Skeletal muscle cell (primary cell): ENCODE data around the gene FES.
"Not testable (repeated sequence)": the region's sequence is repeated elsewhere in the genome, so short reads cannot be mapped to it uniquely, and the experiment has no call there.

Experiments used
- DNase-seq: peaks from one replicate; pipeline ENCODE4 v3.0.0-alpha.2; 2010; ENCODE audit warnings: low read depth
- H3K4me3 ChIP-seq: 2 replicates; pipeline ENCODE4 v1.5.1; 2011; ENCODE audit warnings: low read depth, mild to moderate bottlenecking, control low read depth, low read length, moderate library complexity

FES gene

DNA sequence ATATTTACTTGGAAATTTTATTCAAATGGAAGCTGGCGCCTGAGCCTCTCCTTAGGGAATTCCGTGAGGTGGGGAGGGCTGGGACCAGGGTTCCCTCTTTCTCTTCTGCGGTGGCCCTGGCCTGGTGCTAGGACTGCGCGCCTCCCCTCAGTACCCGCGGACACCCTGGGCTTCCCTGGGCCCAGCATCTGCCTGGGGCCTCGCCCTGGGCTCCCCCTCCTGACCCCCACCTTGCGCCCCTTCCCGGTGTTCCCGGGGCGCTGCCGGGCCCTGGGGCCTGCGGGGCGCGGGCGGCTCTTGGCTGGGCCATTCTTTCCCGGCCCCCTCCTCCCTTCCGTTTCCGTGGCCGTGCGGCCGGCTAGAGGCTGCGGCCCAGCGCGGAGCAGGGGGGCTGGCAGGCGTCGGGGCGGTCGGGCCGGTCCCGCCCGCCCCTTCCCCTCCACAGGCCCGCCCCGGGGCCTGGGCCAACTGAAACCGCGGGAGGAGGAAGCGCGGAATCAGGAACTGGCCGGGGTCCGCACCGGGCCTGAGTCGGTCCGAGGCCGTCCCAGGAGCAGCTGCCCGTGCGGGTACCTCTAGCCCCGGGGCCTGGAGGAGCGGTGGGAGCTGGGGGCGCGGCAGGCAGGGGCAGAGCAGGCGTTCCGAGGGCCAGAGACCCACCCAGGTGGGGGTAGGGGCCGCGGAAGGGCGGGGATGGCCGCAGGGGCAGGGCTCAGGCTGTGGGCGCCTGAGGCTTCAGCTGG lies at the start of gene FES:
FES (plus strand) TSS at position 529 of the 743 bp plus-strand sequence. CDS start 542 bp downstream, outside the sequence.
- no peak for DNase-seq

DNA sequence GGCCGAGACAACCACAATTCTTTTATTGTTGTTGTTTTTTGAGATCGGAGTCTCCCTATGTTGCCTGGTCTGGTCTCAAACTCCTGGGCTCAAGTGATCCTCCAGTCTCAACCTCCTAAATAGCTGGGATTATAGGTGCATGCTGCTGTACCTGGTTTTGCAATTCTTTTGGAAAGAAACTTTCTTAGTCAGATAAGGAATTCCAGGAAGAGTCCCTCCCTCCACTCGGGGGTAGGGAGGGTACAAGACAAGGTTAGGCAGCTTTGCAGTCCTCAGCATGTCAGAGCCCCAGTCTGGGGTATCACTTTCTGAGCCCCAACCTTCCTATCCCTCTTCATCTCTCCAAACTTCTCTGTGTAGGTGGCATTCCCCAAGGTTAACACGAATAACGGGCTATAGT lies 49.7 kb upstream of the FES start:
- no peak for DNase-seq
- H3K4me3 ChIP-seq: no peak overlapping the region

More for the DNA sequence above, at the start of gene FES:
- H3K4me3 ChIP-seq: peak within 1 kb of the TSS; percentile 51

DNA sequence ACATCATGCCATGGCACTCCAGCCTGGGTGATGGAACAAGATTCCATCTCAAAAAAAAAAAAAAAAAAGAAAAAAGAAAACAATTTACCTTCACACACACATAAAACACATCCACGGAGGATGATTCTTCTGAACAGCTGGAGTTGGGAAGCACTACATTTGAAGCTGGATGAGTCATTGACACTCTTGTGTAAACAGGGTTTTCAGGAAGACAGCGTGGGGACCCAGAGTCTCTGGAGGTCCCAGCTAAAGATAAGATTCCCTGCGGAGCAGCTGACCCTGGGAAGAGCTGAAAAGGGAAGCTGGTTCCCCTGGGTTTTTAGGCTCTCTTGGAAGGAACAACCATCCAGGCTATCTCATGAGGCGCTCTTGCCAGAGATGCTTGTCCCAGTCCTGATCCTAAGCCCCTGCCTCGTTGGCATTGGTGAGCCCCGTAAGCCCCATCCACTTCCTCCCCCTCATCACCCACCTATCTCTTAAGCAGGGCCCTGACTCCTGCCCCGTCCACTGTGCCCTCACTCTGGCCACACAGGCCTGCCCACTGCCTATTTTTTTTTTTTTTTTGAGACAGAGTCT lies 47.9 kb upstream of the FES start:
- peak; percentile 35 for DNase-seq
- no peak overlapping the region for H3K4me3 ChIP-seq

DNA sequence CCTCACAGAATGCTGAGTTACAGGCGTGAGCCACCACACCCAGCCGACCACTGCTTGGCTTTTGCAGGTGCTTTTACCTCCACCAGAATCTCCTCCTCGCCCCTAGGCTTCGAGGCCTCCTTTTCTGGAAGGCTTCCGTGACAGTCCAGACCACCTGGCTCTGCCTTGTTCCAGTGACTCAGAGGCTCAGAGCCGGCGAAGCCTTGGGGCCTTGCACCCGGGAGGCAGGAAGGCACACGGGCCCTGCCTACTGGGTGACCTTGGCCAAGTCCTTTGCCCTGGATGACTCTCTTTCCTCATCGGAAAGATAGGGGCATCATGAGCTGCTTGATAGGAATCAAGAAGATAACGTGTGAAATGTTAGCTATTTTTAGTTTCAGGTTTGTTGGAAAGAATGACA lies 47.2 kb upstream of the FES start:
- H3K4me3 ChIP-seq: no peak overlapping the region
- no peak for DNase-seq

DNA sequence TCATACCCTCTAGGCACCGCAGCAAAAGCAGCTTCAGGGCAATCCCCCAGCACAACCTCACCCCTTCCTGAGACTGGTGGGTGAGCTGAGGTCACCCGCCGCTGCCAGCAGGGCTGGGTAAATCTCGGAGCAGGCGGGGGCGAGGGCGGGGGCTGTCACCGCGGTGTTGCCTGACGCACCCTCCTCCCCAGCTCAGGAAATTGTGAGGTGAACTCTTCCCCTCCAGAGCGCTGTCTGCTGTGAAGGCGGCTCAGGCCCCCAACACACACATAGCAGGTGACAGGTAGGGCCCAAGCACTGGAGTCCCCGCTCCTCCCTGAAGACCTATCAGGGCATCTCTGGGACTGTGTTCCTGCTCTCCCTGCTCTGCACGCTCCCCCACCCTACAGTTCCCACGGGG lies 46.2 kb upstream of the FES start:
- H3K4me3 ChIP-seq: no peak overlapping the region
- no peak for DNase-seq

DNA sequence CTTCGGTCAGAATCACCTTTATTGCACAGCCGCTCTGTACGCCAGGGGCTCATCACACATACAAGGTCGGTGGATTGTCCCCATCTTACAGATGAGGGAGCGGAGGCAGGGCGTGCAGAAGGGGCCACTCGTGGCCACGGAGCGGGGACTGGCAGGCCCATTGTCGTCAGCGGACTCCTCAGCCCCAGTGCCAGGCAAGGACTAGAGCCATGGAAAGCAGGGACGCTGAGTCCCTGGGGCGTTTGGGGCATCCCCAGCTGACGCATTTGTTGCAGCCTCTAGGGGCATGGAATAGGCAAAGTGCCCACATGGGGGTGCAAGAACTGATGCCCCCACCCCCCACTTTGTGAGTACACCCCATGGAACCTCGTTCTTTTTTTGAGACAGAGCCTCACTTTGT lies 45.8 kb upstream of the FES start:
- no peak for DNase-seq
- H3K4me3 ChIP-seq: no peak overlapping the region

DNA sequence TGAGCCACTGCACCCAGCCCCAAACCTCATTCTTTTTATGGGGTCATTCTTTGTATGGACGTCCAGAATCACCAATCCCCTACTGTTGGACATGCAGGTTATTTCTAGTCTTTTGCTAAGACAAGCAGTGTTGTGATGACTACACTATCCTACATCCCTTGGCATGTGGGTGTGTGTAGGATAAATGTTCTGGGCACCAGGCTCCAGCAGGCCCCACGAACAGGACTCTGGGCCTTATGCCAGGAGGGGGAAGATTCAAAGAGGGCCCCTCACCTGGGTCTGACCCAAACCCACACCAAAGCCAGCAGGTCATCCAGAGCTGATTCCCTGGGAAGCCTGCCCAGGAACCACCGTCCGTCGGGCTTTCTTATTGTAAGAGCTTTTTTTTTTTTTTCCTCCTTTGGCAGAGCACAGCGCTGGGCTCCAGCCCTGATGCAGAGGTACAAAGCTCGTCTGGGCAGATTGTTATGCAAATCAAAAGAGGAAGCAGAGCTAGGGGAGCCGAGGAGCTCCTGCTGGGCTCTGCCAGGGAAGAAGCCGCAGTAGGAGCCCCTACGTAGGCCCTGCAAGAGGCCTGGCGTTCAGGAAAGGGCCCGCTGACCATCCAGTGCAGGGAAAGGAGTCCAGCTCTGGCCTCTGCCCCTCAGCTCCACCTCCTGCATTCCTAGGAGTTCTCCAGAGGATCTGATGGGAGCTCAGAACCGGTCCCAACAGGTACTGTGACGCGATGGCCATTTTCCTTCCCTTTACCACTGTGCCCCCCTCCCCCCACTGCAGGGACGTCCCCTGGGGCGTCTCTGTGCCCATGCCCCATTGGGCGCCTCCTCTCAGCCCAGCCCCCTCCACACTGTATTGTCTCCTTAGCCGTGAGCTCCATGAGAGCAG lies 44.9 kb upstream of the FES start:
- DNase-seq: peak; percentile 16

DNA sequence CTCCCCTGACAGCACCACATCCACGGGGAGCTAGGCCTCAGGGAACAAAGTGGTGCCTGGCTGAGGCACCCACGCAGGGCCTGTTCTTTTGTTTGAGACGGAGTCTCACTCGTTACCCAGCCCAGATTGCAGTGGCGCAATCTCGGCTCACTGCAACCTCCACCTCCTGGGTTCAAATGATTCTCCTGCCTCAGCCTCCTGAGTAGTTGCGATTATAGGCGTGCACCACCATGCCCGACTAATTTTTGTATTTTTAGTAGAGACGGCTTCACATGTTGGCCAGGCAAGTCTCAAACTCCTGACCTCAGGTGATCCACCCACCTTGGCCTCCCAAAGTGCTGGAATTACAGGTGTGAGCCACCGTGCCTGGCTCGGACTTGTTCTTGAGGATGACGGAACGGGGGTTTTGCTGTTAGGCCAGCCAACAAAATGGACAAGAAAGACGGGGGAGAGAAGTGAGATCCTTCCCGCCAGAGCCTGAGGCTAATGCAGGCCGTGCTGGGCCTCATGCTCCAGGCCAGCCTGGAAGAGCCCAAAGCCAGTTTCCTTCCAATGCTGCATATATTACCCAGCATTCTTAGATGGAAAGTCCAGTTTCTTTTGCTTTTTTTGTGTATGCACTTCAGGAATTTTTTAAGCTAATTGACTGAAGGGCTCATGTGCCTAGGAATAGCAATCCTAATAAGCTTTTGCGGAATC lies 44.0 kb upstream of the FES start:
- no peak for DNase-seq
- no peak overlapping the region for H3K4me3 ChIP-seq

More for the DNA sequence above, 44.9 kb upstream of the FES start:
- H3K4me3 ChIP-seq: no peak overlapping the region

DNA sequence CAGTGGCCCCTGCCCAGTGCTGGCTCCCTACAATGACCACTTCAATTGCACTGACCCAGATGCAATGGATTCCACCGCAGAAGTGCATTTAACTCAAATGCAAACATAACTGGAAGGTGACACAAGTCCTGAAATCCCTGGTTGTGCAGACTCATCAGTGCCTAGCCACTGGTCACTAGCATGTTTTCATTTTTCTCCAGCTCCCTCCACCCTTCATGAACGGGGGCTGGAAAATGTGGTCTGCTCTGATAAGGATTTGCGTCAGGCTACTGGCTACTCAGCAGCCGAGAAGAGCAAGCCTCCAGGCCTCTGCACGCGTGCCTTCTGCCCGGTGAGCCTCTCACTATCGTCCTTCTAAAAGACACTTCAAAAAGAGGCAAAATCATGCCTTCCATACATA lies 43.4 kb upstream of the FES start:
- no peak for DNase-seq
- H3K4me3 ChIP-seq: no peak overlapping the region

DNA sequence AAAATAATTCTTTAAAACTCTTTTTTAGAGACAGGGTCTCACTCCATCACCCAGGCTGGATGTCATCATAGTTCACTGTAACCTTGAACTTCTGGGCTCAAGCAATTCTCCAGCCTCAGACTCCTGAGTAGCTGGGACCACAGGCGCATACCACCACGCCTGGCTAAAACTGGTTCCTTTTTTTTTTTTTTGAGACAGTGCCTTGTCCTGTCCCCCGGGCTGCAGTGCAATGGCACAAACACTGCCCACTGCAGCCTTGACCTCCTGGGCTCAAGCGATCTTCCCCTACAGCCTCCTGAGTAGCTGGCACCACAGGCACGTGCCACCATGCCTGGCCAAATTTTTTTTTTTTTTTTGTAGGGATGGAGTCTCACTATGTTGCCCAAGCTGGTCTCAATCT lies 39.6 kb upstream of the FES start:
- no peak for DNase-seq
- no peak overlapping the region for H3K4me3 ChIP-seq

DNA sequence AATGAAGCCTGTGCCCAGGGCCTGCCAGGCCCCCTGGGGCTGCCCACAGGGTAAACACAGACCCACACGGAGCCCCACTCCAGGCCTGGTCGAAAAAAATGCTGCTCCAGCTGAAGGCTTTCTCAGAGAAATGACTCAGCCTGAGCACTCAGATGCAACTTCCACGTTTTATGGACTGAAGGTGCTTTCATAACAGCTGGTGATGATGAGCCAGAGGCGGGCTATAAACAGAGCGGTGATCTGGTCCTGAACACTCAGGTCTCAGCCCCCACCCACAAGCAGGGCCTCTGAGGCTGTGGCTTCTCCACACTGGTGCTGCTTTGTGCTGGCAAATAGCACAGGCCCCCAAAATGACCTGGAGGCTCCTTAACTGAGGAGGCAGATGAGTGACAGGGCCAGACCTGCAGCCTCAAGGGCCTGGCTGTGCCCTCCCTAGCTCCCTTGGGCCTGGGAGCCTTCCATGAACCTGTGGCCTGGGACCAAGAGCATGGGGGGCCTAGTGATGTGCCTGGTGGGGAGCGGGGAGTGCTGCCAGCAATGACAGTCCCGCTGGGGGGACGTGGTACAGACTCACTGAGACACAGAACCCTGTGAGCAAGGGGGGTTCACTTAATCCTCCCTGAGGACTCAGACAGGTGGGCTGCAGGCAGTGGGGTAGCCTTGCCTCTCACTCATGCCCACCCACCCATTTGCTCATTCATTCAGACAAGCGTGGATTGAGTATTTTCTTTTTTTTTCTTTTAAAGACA lies 38.9 kb upstream of the FES start:
- no peak overlapping the region for H3K4me3 ChIP-seq
- peak; percentile 74 for DNase-seq

DNA sequence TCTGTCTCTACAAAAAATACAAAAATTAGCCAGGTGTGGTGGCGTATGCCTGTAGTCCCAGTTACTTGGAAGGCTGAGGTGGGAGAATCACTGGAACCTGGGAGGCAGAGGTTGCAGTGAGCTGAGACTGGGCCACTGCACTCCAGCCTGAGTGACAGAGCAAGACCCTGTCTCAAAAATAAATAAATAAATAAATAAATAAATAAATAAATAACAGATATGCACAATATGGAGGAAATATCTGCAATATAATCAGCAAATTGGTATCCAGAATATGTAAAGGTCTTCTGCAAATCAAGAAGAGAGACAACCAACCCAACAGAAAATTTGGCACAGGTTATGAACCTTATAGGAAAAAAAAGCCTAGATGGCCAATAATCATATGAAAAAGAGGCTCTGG lies 34.9 kb upstream of the FES start:
- not testable (repeated sequence) for H3K4me3 ChIP-seq, DNase-seq

DNA sequence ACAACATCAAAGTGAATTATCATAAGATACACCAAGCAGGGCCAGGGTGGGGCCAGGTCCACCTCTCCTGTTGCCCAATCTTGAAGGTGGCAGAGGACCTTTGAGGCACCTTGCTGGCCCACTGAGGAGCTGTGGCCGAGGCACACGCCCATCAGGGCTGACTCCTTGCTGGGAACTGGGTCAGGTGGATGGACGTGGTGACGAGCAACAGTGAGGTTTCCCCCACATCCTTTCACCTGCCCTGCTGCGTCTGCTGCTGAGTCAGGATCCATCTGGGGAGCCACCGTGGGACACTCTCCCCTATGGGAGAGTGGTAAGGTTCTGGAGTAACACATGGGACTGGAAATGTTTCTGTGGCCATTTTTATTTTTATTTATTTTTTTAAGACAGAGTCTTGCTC lies 33.2 kb upstream of the FES start:
- no peak for DNase-seq
- no peak overlapping the region for H3K4me3 ChIP-seq

DNA sequence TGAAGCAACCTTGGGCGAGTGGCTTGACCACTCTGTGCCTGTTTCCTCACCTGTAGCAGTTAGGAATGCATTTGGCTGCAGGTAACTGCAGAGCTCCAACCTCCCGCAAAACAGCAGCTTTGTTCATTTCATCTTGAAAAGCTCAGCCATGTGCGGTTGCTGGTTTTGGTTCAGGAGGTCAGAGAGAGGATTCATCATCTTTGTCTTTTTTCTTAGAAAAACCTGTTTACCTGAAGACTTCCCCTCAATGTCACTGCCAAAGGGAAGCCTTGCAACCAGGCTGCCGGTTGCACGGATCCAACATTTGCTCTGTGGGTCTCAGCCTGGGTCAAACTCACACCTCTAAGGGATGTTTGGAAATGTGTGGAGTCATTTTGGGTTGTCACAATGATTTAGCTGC lies 32.4 kb upstream of the FES start:
- H3K4me3 ChIP-seq: no peak overlapping the region
- no peak for DNase-seq

DNA sequence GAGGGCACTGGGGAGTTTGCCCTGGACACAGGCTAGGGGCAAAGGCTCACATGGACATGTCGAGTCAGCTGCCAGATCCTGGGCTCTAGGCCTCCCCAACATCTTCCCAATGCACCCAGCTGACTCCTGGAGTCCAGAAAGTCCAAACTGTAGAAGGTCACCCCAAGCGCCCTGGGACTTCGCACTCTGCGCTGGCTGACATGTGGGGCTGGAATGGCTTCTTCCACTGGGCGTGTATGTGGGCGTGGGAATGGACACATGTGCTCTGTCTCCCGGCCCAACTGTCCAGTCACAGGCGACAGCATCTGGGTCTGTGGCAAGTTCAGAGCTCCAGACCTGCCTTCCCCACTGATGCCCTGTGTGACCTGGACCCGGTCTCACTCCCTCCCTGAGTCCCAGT lies 29.2 kb upstream of the FES start:
- DNase-seq: no peak
- no peak overlapping the region for H3K4me3 ChIP-seq

DNA sequence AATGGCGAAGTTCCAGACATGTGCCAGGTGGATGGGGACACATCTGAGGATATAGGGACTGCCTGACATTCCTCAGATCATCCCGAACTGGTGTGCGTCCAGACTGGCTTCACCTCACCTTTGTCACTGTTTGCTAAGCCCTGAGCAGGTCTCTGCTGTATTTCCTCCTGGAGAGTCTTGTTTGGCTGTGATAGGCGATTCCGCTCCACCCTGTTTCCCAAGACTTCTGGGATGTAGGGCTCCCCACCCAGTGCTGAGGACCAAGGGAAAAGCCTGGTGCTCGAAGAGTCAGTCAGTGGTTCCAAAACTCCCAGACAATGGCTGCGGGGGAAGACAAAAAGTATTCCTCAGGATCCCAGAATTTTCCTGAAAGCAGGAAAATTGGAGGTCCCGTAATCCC lies 27.0 kb upstream of the FES start:
- no peak for DNase-seq
- no peak overlapping the region for H3K4me3 ChIP-seq

DNA sequence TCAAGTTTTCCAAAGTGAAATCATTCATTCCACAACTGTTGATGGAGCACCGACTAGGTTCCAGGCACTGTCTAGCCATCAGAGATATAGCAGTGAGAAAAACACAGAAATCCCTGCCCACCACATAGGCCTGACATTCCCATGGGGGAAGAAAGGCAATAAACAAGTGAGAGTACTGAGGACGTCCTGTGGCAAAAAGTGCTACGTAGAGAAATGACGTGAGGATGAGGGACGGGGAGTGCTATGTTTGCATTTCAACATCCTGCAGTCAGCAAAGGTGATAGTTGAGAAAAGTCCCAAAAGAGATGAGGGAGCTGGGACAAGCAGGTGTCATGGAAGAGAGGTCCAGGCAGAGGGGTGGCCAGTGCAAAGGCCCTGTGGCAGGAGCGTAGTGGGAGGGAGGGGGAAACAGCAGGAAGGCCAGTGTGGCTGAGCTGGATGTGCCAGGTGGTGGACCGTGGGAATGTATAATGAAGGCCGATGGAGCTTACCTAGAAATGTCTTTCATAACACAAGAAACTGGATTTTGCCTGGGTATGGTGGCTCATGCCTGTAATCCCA lies 26.3 kb upstream of the FES start:
- H3K4me3 ChIP-seq: no peak overlapping the region
- no peak for DNase-seq

DNA sequence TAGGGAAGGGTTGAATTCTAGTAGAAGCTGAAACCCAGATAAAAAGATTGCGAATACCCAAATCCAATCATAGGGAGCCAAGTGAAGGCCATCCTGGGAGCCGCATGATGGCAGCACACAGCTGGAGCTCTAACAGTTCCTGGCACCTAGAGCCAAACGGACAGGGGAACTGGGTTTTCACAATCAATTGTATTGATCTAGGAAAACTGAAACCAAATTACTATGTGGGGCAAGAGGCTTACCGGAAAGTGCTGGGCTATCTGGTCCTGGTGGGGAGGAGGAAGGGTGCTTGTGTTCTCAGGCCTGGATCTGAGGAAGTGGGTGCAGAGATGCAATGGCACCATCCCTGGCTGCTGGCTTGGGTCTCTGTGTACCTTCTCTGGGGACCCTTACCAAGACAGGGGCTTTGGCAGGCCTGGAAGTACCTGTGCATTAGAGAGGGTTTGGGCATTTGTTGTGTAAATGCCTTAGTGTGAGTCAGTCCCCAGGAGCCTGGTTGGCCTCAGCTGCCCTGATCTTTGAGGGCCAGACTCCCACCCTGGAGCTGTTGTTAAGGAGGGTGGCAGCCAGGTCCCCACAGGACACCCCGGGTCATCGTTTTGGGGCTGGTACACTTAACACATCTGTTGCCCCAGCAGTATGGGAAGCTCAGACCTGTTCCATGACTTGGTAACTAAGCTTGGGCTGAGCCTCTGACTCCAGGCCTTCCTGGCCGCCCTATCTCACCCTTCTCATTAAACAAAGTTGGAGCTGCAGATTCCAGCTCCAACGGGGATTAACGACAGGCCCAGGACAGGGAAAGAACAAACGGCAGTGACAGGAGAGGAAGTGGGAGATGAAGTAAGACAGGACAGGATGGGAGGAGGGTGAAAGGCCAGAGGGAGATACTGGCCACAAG lies 24.8 kb upstream of the FES start:
- no peak for DNase-seq
- H3K4me3 ChIP-seq: no peak overlapping the region
